H1 (cell line): ENCODE data around the gene INPPL1. TPM values are rescaled to one million over a fixed set of nuclear protein-coding genes. Genes with fewer than 3 reads are reported as not detected.

ENCODE experiments used
- CTCF ChIA-PET: fragments of 300-600 bp; sonication (Branson Sonifier 250); formaldehyde crosslinking; loops from one replicate; lab custom pipeline; 2021; ENCODE audit not compliant: partially characterized antibody; lab: Charles Lee
- POLR2A ChIA-PET: fragments of 300-600 bp; sonication (Branson Sonifier 250); formaldehyde crosslinking; loops from one replicate; lab custom pipeline; 2021; ENCODE audit warnings: inconsistent platforms; ENCODE audit not compliant: partially characterized antibody; lab: Charles Lee
- DNase-seq, 2 experiments: peaks; one replicate each; pipeline versions ENCODE4 v3.0.0 to v3.0.0-alpha.2; 2010 to 2022; ENCODE audit warnings: low spot score in 2 of 2, low read depth in 1 of 2, mixed read lengths in 1 of 2
- FAIRE-seq: peaks from 2 replicates; lab custom pipeline; 2011; peaks lifted over from hg19 to GRCh38; lab: Jason Lieb, UNC
- H2AFZ ChIP-seq: 2 replicates; pipeline ENCODE4 v1.8.1; 2012; ENCODE audit warnings: low read length, inconsistent platforms
- H2AK5ac ChIP-seq: 2 replicates; pipeline ENCODE4 v1.6.1; 2013; ENCODE audit warnings: low read depth, low read length
- H2BK120ac ChIP-seq: replicated peaks from 2 replicates; pipeline ENCODE3; 2013; ENCODE audit warnings: low read depth, low read length, inconsistent platforms
- H2BK12ac ChIP-seq: 2 replicates; pipeline ENCODE4 v1.6.1; 2013; ENCODE audit warnings: low read depth, low read length
- H2BK15ac ChIP-seq: 2 replicates; pipeline ENCODE4 v1.6.1; 2013; ENCODE audit warnings: low read length
- H2BK20ac ChIP-seq: 2 replicates; pipeline ENCODE4 v1.6.1; 2013; ENCODE audit warnings: low read length
- H2BK5ac ChIP-seq: 2 replicates; pipeline ENCODE4 v1.6.1; 2013; ENCODE audit warnings: low read depth, low read length
- H3K14ac ChIP-seq: 2 replicates; pipeline ENCODE4 v1.6.1; 2013; ENCODE audit warnings: inconsistent platforms; ENCODE audit not compliant: insufficient read length
- H3K18ac ChIP-seq: 2 replicates; pipeline ENCODE4 v1.6.1; 2013; ENCODE audit warnings: low read length; ENCODE audit errors: extremely low read depth
- H3K23ac ChIP-seq: 2 replicates; pipeline ENCODE4 v1.6.1; 2013; ENCODE audit warnings: inconsistent platforms; ENCODE audit not compliant: insufficient read length
- H3K23me2 ChIP-seq: 2 replicates; pipeline ENCODE4 v1.6.1; 2013; ENCODE audit warnings: low read depth, low read length
- H3K27ac ChIP-seq: 2 replicates; pipeline ENCODE4 v1.6.1; 2011; ENCODE audit warnings: low read depth, low read length, inconsistent platforms
- H3K27me3 ChIP-seq, 4 experiments: replicated peaks in 1 of 4; 1 replicate in 1 of 4; 2 replicates in 3 of 4; pipeline versions ENCODE4 v1.6.1 to v1.8.1; 2011 to 2013; ENCODE audit warnings: low read length in 3 of 4, mild to moderate bottlenecking in 3 of 4, inconsistent platforms in 2 of 4, mixed read lengths in 2 of 4, moderate library complexity in 1 of 4; ENCODE audit not compliant: control insufficient read depth in 3 of 4, insufficient read depth in 3 of 4; ENCODE audit errors: extremely low read depth in 1 of 4
- H3K36me3 ChIP-seq, 4 experiments: 2 replicates each; pipeline versions ENCODE4 v1.6.1 to v1.8.1; 2011 to 2013; ENCODE audit warnings: mild to moderate bottlenecking in 4 of 4, low read length in 3 of 4, moderate library complexity in 2 of 4, control low read depth in 1 of 4, inconsistent platforms in 1 of 4; ENCODE audit not compliant: insufficient read depth in 4 of 4, control insufficient read depth in 2 of 4
- H3K4ac ChIP-seq: replicated peaks from 2 replicates; pipeline ENCODE3; 2013; ENCODE audit warnings: low read length, low read depth, mixed read lengths, inconsistent platforms; ENCODE audit not compliant: insufficient read length
- H3K4me1 ChIP-seq, 4 experiments: replicated peaks in 1 of 4; 1 replicate in 1 of 4; 2 replicates in 3 of 4; pipeline versions ENCODE4 v1.6.1 to v1.8.1; 2011 to 2013; ENCODE audit warnings: low read length in 3 of 4, inconsistent platforms in 2 of 4, mixed read lengths in 1 of 4; ENCODE audit not compliant: insufficient read depth in 4 of 4, control insufficient read depth in 3 of 4
- H3K4me2 ChIP-seq, 2 experiments: 2 replicates each; pipeline versions ENCODE4 v1.6.1 to v1.8.1; 2011 to 2013; ENCODE audit warnings: low read depth in 2 of 2, low read length in 2 of 2, control low read depth in 1 of 2, inconsistent platforms in 1 of 2, mild to moderate bottlenecking in 1 of 2; ENCODE audit not compliant: insufficient read depth in 1 of 2
- H3K4me3 ChIP-seq, 4 experiments: fragments of 200-600, 300-600 bp in 1 of 4; sonication (generic), shearing (Covaris generic), sonication (Bioruptor Twin) in 1 of 4; 2 replicates each; pipeline versions ENCODE4 v1.5.1 to v1.8.1; 2011 to 2016; ENCODE audit warnings: low read length in 4 of 4, low read depth in 3 of 4, control low read depth in 2 of 4, inconsistent platforms in 2 of 4, mild to moderate bottlenecking in 2 of 4, mixed read lengths in 1 of 4, moderate library complexity in 1 of 4; ENCODE audit not compliant: insufficient read depth in 2 of 4; ENCODE audit errors: extremely low read depth in 1 of 4
- H3K56ac ChIP-seq: replicated peaks from 2 replicates; pipeline ENCODE3; 2013; ENCODE audit warnings: low read depth, mild to moderate bottlenecking, mixed read lengths, low read length, inconsistent platforms; ENCODE audit not compliant: insufficient read length
- H3K79me1 ChIP-seq: 2 replicates; pipeline ENCODE4 v1.6.1; 2013; ENCODE audit warnings: low read depth, low read length, control low read depth
- H3K79me2 ChIP-seq, 2 experiments: 2 replicates each; pipeline versions ENCODE4 v1.6.1 to v1.8.1; 2012 to 2013; ENCODE audit warnings: low read length in 2 of 2, mild to moderate bottlenecking in 2 of 2, inconsistent platforms in 1 of 2; ENCODE audit not compliant: insufficient read depth in 2 of 2, control insufficient read depth in 1 of 2
- H3K9ac ChIP-seq, 4 experiments: replicated peaks in 1 of 4; 1 replicate in 1 of 4; 2 replicates in 3 of 4; pipeline versions ENCODE4 v1.6.1 to v1.8.1; 2011 to 2013; ENCODE audit warnings: low read depth in 3 of 4, low read length in 3 of 4, control low read depth in 2 of 4, mild to moderate bottlenecking in 2 of 4, moderate library complexity in 2 of 4, inconsistent platforms in 1 of 4; ENCODE audit errors: extremely low read depth in 1 of 4
- H3K9me3 ChIP-seq, 2 experiments: 2 replicates each; pipeline versions ENCODE4 v1.6.1 to v1.8.1; 2012 to 2013; ENCODE audit warnings: mild to moderate bottlenecking in 2 of 2, moderate library complexity in 2 of 2, control low read depth in 1 of 2, inconsistent platforms in 1 of 2, low read depth in 1 of 2, low read length in 1 of 2, mixed read lengths in 1 of 2; ENCODE audit not compliant: insufficient read depth in 2 of 2
- H4K20me1 ChIP-seq, 2 experiments: replicated peaks in 1 of 2; 2 replicates each; pipeline versions ENCODE3 to v1.8.1; 2011 to 2013; ENCODE audit warnings: inconsistent platforms in 2 of 2, low read length in 2 of 2, mild to moderate bottlenecking in 1 of 2; ENCODE audit not compliant: insufficient read depth in 2 of 2, control insufficient read depth in 1 of 2
- H4K5ac ChIP-seq: 2 replicates; pipeline ENCODE4 v1.6.1; 2013; ENCODE audit warnings: low read length, low read depth, mixed read lengths, inconsistent platforms; ENCODE audit not compliant: insufficient read length
- H4K8ac ChIP-seq: 2 replicates; pipeline ENCODE4 v1.8.0; 2013; ENCODE audit warnings: mild to moderate bottlenecking, moderate library complexity, low read length, inconsistent platforms; ENCODE audit not compliant: insufficient read depth; ENCODE audit errors: extremely low read depth
- H4K91ac ChIP-seq: replicated peaks from 2 replicates; pipeline ENCODE3; 2013; ENCODE audit warnings: low read length, mixed read lengths, inconsistent platforms; ENCODE audit not compliant: insufficient read length
- CBX5 ChIP-seq: fragments of 300-800, 300-1000 bp; sonication (generic); IDR thresholded peaks from 2 replicates; pipeline ENCODE4 v1.7.1; 2016; ENCODE audit warnings: antibody characterized with exemption, low read length, low read depth
- CHD1 ChIP-seq: IDR thresholded peaks from 2 replicates; pipeline ENCODE4 v1.6.1; 2012; ENCODE audit warnings: low read depth, low read length, improper control_type of control experiment
- EP300 ChIP-seq, 2 experiments: IDR thresholded peaks; 1 replicate in 1 of 2; 2 replicates in 1 of 2; pipeline ENCODE4 v1.6.1; 2011 to 2012; ENCODE audit warnings: low read depth in 2 of 2, low read length in 2 of 2, mild to moderate bottlenecking in 2 of 2, borderline replicate concordance in 1 of 2, inconsistent platforms in 1 of 2, moderate library complexity in 1 of 2
- HDAC2 ChIP-seq, 2 experiments: fragments of 300-600 bp in 1 of 2; sonication (generic) in 1 of 2; IDR thresholded peaks; 2 replicates each; pipeline ENCODE4 v1.6.1; 2011 to 2012; ENCODE audit warnings: low read depth in 2 of 2, low read length in 2 of 2, mild to moderate bottlenecking in 2 of 2, moderate library complexity in 2 of 2, borderline replicate concordance in 1 of 2, inconsistent platforms in 1 of 2
- KDM1A ChIP-seq: fragments of 200-600, 300-600 bp; sonication (generic); IDR thresholded peaks from 2 replicates; pipeline ENCODE4 v1.7.1; 2016; ENCODE audit warnings: mild to moderate bottlenecking, low read length, borderline replicate concordance
- RAD21 ChIP-seq, 2 experiments: IDR thresholded peaks in 1 of 2; conservative IDR thresholded peaks in 1 of 2; 2 replicates each; pipeline ENCODE4 v1.6.1; 2011; ENCODE audit warnings: low read depth in 2 of 2, low read length in 2 of 2, improper control_type of control experiment in 1 of 2, inconsistent platforms in 1 of 2, mild to moderate bottlenecking in 1 of 2, moderate library complexity in 1 of 2
- SIN3A ChIP-seq, 2 experiments: IDR thresholded peaks in 1 of 2; conservative IDR thresholded peaks in 1 of 2; 2 replicates each; pipeline ENCODE4 v1.6.1; 2011 to 2012; ENCODE audit warnings: low read length in 2 of 2, improper control_type of control experiment in 1 of 2, low read depth in 1 of 2, mild to moderate bottlenecking in 1 of 2
- SUZ12 ChIP-seq: fragments of 200-600 bp; sonication (generic); IDR thresholded peaks from 2 replicates; pipeline ENCODE4 v1.6.1; 2012; ENCODE audit warnings: mild to moderate bottlenecking, inconsistent platforms, low read length, moderate library complexity, mixed read lengths
- whole genome bisulfite sequencing, 2 experiments: shearing (Covaris generic) in 1 of 2; methylation state at CpG; one replicate each; pipeline versions ENCODE4 v1.1.6 to v1.1.7; 2013 to 2015; ENCODE audit warnings: low lambda C conversion rate in 2 of 2, mixed read lengths in 2 of 2, inconsistent platforms in 1 of 2, low coverage in 1 of 2, missing lambda C conversion rate in 1 of 2; ENCODE audit not compliant: insufficient replicate concordance in 2 of 2, insufficient coverage in 1 of 2, insufficient read length in 1 of 2; ENCODE audit errors: extremely low coverage in 1 of 2, missing lambda C conversion rate in 1 of 2; 5-methylcytosine and 5-hydroxymethylcytosine counted together
- polyA plus RNA-seq, 7 experiments: library from polyadenylated mRNA; depleted of rRNA in 3 of 7; stranded (reverse) in 5 of 7; unstranded in 2 of 7; fragments of >200 nt in 5 of 7; fragments of 200-250 nt in 2 of 7; gene quantifications; 1 replicate in 5 of 7; 2 replicates in 1 of 7; 4 replicates in 1 of 7; pipeline versions ENCODE4 v1.2.1 to v1.2.3, GENCODE V29; 2011 to 2013; ENCODE audit warnings: missing spikeins in 2 of 7, mixed read lengths in 2 of 7
- total RNA-seq: library from RNA; stranded (reverse); fragmentation: NEBNext Ultra II Directional; extraction: Animal tissue kit (Norgen Biotek cat#: 25700); gene quantifications from 2 replicates; pipeline ENCODE4 v1.2.1, GENCODE V29; 2021

The INPPL1 gene
- total and polyA plus RNA-seq, 2 of the 8 experiments (the other 6 are each of a cell fraction or from before 2014, with no cell fraction given), result 54.5 to 79.5 TPM

DNA sequence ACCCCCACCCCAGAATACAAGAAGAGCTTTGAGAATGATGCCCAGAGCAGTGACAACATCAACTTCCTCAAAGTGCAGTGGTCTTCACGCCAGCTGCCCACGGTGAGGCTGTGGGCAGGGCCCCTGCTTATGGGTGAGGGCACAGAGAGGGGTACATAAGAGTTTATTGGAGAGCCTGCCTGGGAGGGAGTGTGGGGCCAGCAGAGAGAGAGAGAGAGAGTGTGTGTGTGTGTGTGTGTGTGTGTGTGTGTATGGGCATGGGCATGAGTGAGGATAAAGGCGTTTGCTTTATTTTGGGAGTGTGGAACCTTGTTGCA, 9.9 kb downstream of the INPPL1 start:
- TF ChIP-seq SIN3A (conservative IDR thresholded peaks at IDR 0.05 in 1 of 2, IDR thresholded peaks at IDR 0.05 in 1 of 2; ENCODE audit: low read depth in 1 of 2, low read length in 2 of 2), result no peak
- TF ChIP-seq KDM1A, result no peak
- no peak for TF ChIP-seq RAD21 (IDR thresholded peaks at IDR 0.05 in 1 of 2, conservative IDR thresholded peaks at IDR 0.05 in 1 of 2; ENCODE audit: low read depth in 2 of 2, low read length in 2 of 2)
- TF ChIP-seq SUZ12, result no peak
- no peak for TF ChIP-seq EP300 (IDR thresholded peaks at IDR 0.05; ENCODE audit: borderline replicate concordance in 1 of 2, low read depth in 2 of 2, low read length in 2 of 2)
- TF ChIP-seq CHD1, result no peak
- no peak for TF ChIP-seq HDAC2 (IDR thresholded peaks at IDR 0.05; ENCODE audit: borderline replicate concordance in 1 of 2, low read depth in 2 of 2, low read length in 2 of 2)
- no peak for TF ChIP-seq CBX5
- no peak overlapping the region for H4K8ac ChIP-seq
- FAIRE-seq, result no peak
- H4K20me1 ChIP-seq, result peaks cover 11 to 18% of the 10 kb centered on the region in 2 experiments
- no peak overlapping the region for H3K18ac ChIP-seq
- no peak overlapping the region for H2BK20ac ChIP-seq
- no peak overlapping the region for H3K4me3 ChIP-seq
- 90% methylated on average over 3 of the region's 3 CpGs; no CpG with 5 or more reads in 1 of the 2 experiments for WGBS, 2 experiments
- peaks cover 23 to 61% (median 56%) of the 10 kb centered on the region in 4 experiments for H3K36me3 ChIP-seq
- no peak overlapping the region for H3K23ac ChIP-seq
- H2AK5ac ChIP-seq, result no peak overlapping the region
- no peak overlapping the region for H3K4me2 ChIP-seq
- H3K27ac ChIP-seq, result no peak overlapping the region
- no peak overlapping the region for H3K56ac ChIP-seq
- ChIA-PET CTCF (interaction anchor here (0.9 to 5.2 kb wide), 3 partner anchors 8 to 196 kb away, joined by 5 to 72 read pairs (median 6); partner anchors contain the start of gene INPPL1), POLR2A (interaction anchor here (0.8 to 7.7 kb wide), 5 partner anchors 9 to 209 kb away, joined by 3 to 160 read pairs (median 4); partner anchors contain the start of gene INPPL1)
- peaks cover 3% of the 10 kb centered on the region; the same call in 1 of the 2 replicates for H3K79me1 ChIP-seq
- H3K23me2 ChIP-seq, result peaks cover 6% of the 10 kb centered on the region; the same call in 1 of the 2 replicates
- H3K27me3 ChIP-seq, result peaks cover 2 to 12% (median 9%) of the 10 kb centered on the region in 4 experiments
- H3K79me2 ChIP-seq, result no peaks in the 10 kb centered on the region
- H2AFZ ChIP-seq, result no peak overlapping the region
- H2BK12ac ChIP-seq, result no peak overlapping the region
- no peak overlapping the region for H2BK120ac ChIP-seq
- no peaks in the 10 kb centered on the region for H3K9me3 ChIP-seq
- no peak overlapping the region for H2BK15ac ChIP-seq
- H3K9ac ChIP-seq, result no peak overlapping the region
- no peak overlapping the region for H4K5ac ChIP-seq
- no peak overlapping the region for H3K14ac ChIP-seq
- H4K91ac ChIP-seq, result no peak overlapping the region
- DNase-seq, result no peak
- no peak overlapping the region for H2BK5ac ChIP-seq
- no peak overlapping the region for H3K4ac ChIP-seq
- H3K4me1 ChIP-seq, result peaks cover 3 to 18% (median 13%) of the 10 kb centered on the region in 4 experiments
